Measurements from ENCODE around the gene PLIN1.

Gene PLIN1

GRCh38 chr15:89647191-89647851 lies 31.8 kb downstream of the PLIN1 start:
- H3K4me1 ChIP-seq (ENCODE audit: control insufficient read depth, insufficient read depth, low read length): no peaks in the 10 kb centered on the region
- H3K27ac ChIP-seq (ENCODE audit: extremely low read depth, low read depth, low read length): no peak overlapping the region
- ChIA-PET POLR2A (interaction anchor here (0.9 kb wide), 1 partner anchor 103 kb away, joined by 3 read pairs; no protein-coding TSS in a partner anchor), CTCF (interaction anchor here (0.5 to 3.3 kb wide), 32 partner anchors 9 to 861 kb away, joined by 3 to 36 read pairs (median 4); partner anchors contain the start of gene MESP1)
- no peaks in the 10 kb centered on the region for H3K9me3 ChIP-seq (ENCODE audit: control insufficient read depth, insufficient read depth, low read depth, low read length)
- H3K4me3 ChIP-seq (ENCODE audit: low read depth, low read length): no peak overlapping the region
- H3K36me3 ChIP-seq (ENCODE audit: control insufficient read depth in 2 of 2, insufficient read depth in 1 of 2, low read length in 2 of 2): peaks cover 32 to 81% of the 10 kb centered on the region in 2 experiments
- TF ChIP-seq ZBTB17 (tag by site-specific recombination; IDR thresholded peaks at IDR 0.05) (peak; percentile 90), SP7 (tag by site-specific recombination; IDR thresholded peaks at IDR 0.05) (peak; percentile 39; the same call in 1 of the 2 replicates), ZNF433 (tag by site-specific recombination; IDR thresholded peaks at IDR 0.05; ENCODE audit: low read depth) (no peak), ZNF529 (tag by site-specific recombination; IDR thresholded peaks at IDR 0.05; ENCODE audit: insufficient replicate concordance) (no peak), GLIS1 (tag by site-specific recombination; IDR thresholded peaks at IDR 0.05) (peak; percentile 55; the same call in 1 of the 2 replicates), ZNF747 (tag by site-specific recombination; IDR thresholded peaks at IDR 0.05) (no peak), ZBTB10 (tag by site-specific recombination; IDR thresholded peaks at IDR 0.05) (peak; percentile 62; the same call in 1 of the 2 replicates), ZIC2 (tag by site-specific recombination; IDR thresholded peaks at IDR 0.05) (peak; percentile 31; the same call in 1 of the 2 replicates), ZNF211 (tag by site-specific recombination; IDR thresholded peaks at IDR 0.05; ENCODE audit: low read depth) (no peak), ZNF580 (tag by site-specific recombination; IDR thresholded peaks at IDR 0.05) (0 out of 2 replicates have a peak, but pooled peaks have one; percentile 29), ZNF324 (tag by site-specific recombination; IDR thresholded peaks at IDR 0.05) (peak; percentile 49; the same call in 1 of the 2 replicates), PRDM2 (tag by site-specific recombination; IDR thresholded peaks at IDR 0.05; ENCODE audit: borderline replicate concordance) (0 out of 2 replicates have a peak, but pooled peaks have one; percentile 54), WT1 (tag by site-specific recombination; IDR thresholded peaks at IDR 0.05) (peak; percentile 22; the same call in 1 of the 2 replicates), ZFP3 (tag by site-specific recombination; IDR thresholded peaks at IDR 0.05; ENCODE audit: low read depth) (peak; percentile 46; the same call in 1 of the 2 replicates), ZNF501 (tag by site-specific recombination; IDR thresholded peaks at IDR 0.05) (0 out of 2 replicates have a peak, but pooled peaks have one; percentile 43), KLF17 (tag by site-specific recombination; IDR thresholded peaks at IDR 0.05) (peak; percentile 80; the same call in 1 of the 2 replicates), ZFP37 (tag by site-specific recombination; IDR thresholded peaks at IDR 0.05) (peak; percentile 66; the same call in 1 of the 2 replicates), CTCF (tag by site-specific recombination; IDR thresholded peaks at IDR 0.05) (peak; percentile 95), ZNF121 (tag by site-specific recombination; IDR thresholded peaks at IDR 0.05) (no peak), PATZ1 (tag by site-specific recombination; IDR thresholded peaks at IDR 0.05) (peak; percentile 87), PBX3 (CRISPR knock-in tag; IDR thresholded peaks at IDR 0.05) (no peak)
